GM23338 (cell line): ENCODE measurements around the gene CMPK1. TPM values are rescaled to one million over a fixed set of nuclear protein-coding genes. Genes with fewer than 3 reads are reported as not detected.

Source experiments
- ATAC-seq: fragments of 200-7000 bp; cut with Tn5 transposase; 3 replicates; pipeline ENCODE4 v1.9.1; 2020
- DNase-seq: peaks from one replicate; pipeline ENCODE4 v3.0.0-alpha.2; 2015; ENCODE audit warnings: low spot score
- H2AFZ ChIP-seq: fragments of 200-600 bp; sonication (generic); 2 replicates; pipeline ENCODE4 v1.8.0; 2016; ENCODE audit warnings: antibody characterized with exemption, mild to moderate bottlenecking, moderate library complexity
- H3F3A ChIP-seq: fragments of 200-600 bp; sonication (generic); replicated peaks from 2 replicates; pipeline ENCODE4 v1.8.0; 2017; ENCODE audit warnings: antibody characterized with exemption, mixed run types, low read depth
- H3K27ac ChIP-seq: fragments of 200-600 bp; sonication (generic); 2 replicates; pipeline ENCODE4 v1.6.1; 2016; ENCODE audit warnings: low read depth
- H3K27me3 ChIP-seq: fragments of 200-600 bp; sonication (generic); 2 replicates; pipeline ENCODE4 v1.8.0; 2016; ENCODE audit warnings: mild to moderate bottlenecking, mixed run types, moderate library complexity; ENCODE audit not compliant: insufficient read depth
- H3K36me3 ChIP-seq: fragments of 200-600 bp; sonication (generic); 2 replicates; pipeline ENCODE4 v1.8.0; 2016; ENCODE audit warnings: mild to moderate bottlenecking; ENCODE audit not compliant: insufficient read depth
- H3K4me1 ChIP-seq: fragments of 200-600 bp; sonication (generic); 2 replicates; pipeline ENCODE4 v1.8.0; 2016; ENCODE audit warnings: mild to moderate bottlenecking, moderate library complexity; ENCODE audit not compliant: insufficient read depth
- H3K4me2 ChIP-seq: fragments of 200-600 bp; sonication (generic); 2 replicates; pipeline ENCODE4 v1.7.1; 2017; ENCODE audit warnings: mixed run types
- H3K4me3 ChIP-seq: fragments of 200-600 bp; sonication (generic); 2 replicates; pipeline ENCODE4 v1.6.1; 2016; ENCODE audit warnings: mixed run types
- H3K79me2 ChIP-seq: fragments of 200-600 bp; sonication (generic); replicated peaks from 2 replicates; pipeline ENCODE4 v1.8.0; 2017; ENCODE audit warnings: mild to moderate bottlenecking; ENCODE audit not compliant: insufficient read depth
- H3K9me2 ChIP-seq: fragments of 200-600 bp; sonication (generic); 2 replicates; pipeline ENCODE4 v1.8.0; 2017; ENCODE audit not compliant: insufficient read depth
- H4K20me1 ChIP-seq: fragments of 200-600 bp; sonication (generic); replicated peaks from 2 replicates; pipeline ENCODE4 v1.8.0; 2017; ENCODE audit warnings: mild to moderate bottlenecking; ENCODE audit not compliant: insufficient read depth
- H3K27ac Mint-ChIP-seq: 2 replicates; pipeline ENCODE4 v1.8.0; 2020; ENCODE audit warnings: inconsistent platforms, mild to moderate bottlenecking, moderate library complexity, mixed read lengths
- H3K27me3 Mint-ChIP-seq: 3 replicates; pipeline ENCODE4 v1.8.0; 2022; ENCODE audit warnings: low read depth, mild to moderate bottlenecking, moderate library complexity, mixed read lengths, inconsistent platforms; ENCODE audit not compliant: insufficient read depth, poor library complexity
- H3K36me3 Mint-ChIP-seq: 3 replicates; pipeline ENCODE4 v1.8.0; 2021; ENCODE audit warnings: low read depth, mild to moderate bottlenecking, inconsistent platforms, moderate library complexity, mixed read lengths
- H3K4me1 Mint-ChIP-seq: 3 replicates; pipeline ENCODE4 v1.8.0; 2020; ENCODE audit warnings: mild to moderate bottlenecking, inconsistent platforms, mixed read lengths
- H3K4me3 Mint-ChIP-seq: 3 replicates; pipeline ENCODE4 v1.8.0; 2021; ENCODE audit warnings: moderate library complexity, mild to moderate bottlenecking, inconsistent platforms, mixed read lengths
- H3K9me3 Mint-ChIP-seq: 3 replicates; pipeline ENCODE4 v1.8.0; 2020; ENCODE audit warnings: moderate library complexity, mild to moderate bottlenecking, inconsistent platforms, mixed read lengths
- CREB1 ChIP-seq: fragments of 250-450 bp; sonication (Bioruptor Pico); IDR thresholded peaks from 2 replicates; pipeline ENCODE4 v1.5.0; 2020; ENCODE audit warnings: low read depth, mild to moderate bottlenecking, moderate library complexity
- CTCF ChIP-seq, 2 experiments: fragments of 200-600 bp in 1 of 2; sonication (generic) in 1 of 2; conservative IDR thresholded peaks; 2 replicates each; pipeline versions ENCODE4 v1.5.1 to v1.6.1; 2016 to 2017; ENCODE audit warnings: antibody characterized with exemption in 2 of 2, low read depth in 2 of 2, mild to moderate bottlenecking in 2 of 2, moderate library complexity in 1 of 2
- ETS1 ChIP-seq: IDR thresholded peaks from 2 replicates; pipeline ENCODE4 v1.6.1; 2016; ENCODE audit warnings: antibody characterized with exemption
- EZH2 ChIP-seq: fragments of 200-600 bp; sonication (generic); IDR thresholded peaks from one replicate; pipeline ENCODE4 v1.8.0; 2017; ENCODE audit warnings: antibody characterized with exemption, mild to moderate bottlenecking, low read depth; ENCODE audit not compliant: unreplicated experiment
- EZH2phosphoT487 ChIP-seq: fragments of 200-600 bp; sonication (generic); IDR thresholded peaks from one replicate; pipeline ENCODE4 v1.8.1; 2018; ENCODE audit warnings: antibody characterized with exemption; ENCODE audit not compliant: unreplicated experiment
- JUNB ChIP-seq: IDR thresholded peaks from one replicate; pipeline ENCODE4 v1.6.1; 2016; ENCODE audit warnings: antibody characterized with exemption; ENCODE audit not compliant: unreplicated experiment
- NANOG ChIP-seq: IDR thresholded peaks from 2 replicates; pipeline ENCODE4 v1.6.1; 2016; ENCODE audit warnings: antibody characterized with exemption, borderline replicate concordance
- POLR2AphosphoS5 ChIP-seq: IDR thresholded peaks from 2 replicates; pipeline ENCODE4 v1.6.1; 2016; ENCODE audit warnings: antibody characterized with exemption, low read depth
- REST ChIP-seq: IDR thresholded peaks from one replicate; pipeline ENCODE4 v1.6.1; 2018; ENCODE audit warnings: antibody characterized with exemption; ENCODE audit not compliant: unreplicated experiment
- STAT1 ChIP-seq: IDR thresholded peaks from one replicate; pipeline ENCODE4 v1.6.1; 2016; ENCODE audit warnings: antibody characterized with exemption; ENCODE audit not compliant: unreplicated experiment
- ZNF114 ChIP-seq: fragments of 250-450 bp; sonication (Bioruptor Pico); IDR thresholded peaks from 2 replicates; pipeline ENCODE4 v1.5.0; 2020; ENCODE audit warnings: mild to moderate bottlenecking, moderate library complexity
- ZNF331 ChIP-seq: fragments of 250-450 bp; sonication (Bioruptor Pico); IDR thresholded peaks from 2 replicates; pipeline ENCODE4 v1.5.0; 2020; ENCODE audit warnings: low read depth, mild to moderate bottlenecking, moderate library complexity
- ZNF462 ChIP-seq: fragments of 250-450 bp; sonication (Bioruptor Pico); IDR thresholded peaks from 2 replicates; pipeline ENCODE4 v1.5.0; 2020; ENCODE audit warnings: mild to moderate bottlenecking, moderate library complexity
- polyA plus RNA-seq: library from polyadenylated mRNA; unstranded; fragments of >200 nt; fragmentation: Nextera tagmentation; extraction: Ambion mirVana; gene quantifications from 2 replicates; pipeline ENCODE4 v1.2.1, GENCODE V29; 2016
- total RNA-seq: library from RNA; depleted of rRNA; stranded (reverse); fragments of >200 nt; shearing (Covaris generic); gene quantifications from 2 replicates; pipeline ENCODE4 v1.2.3, GENCODE V29; 2014

CMPK1 gene
- total and polyA plus RNA-seq, 2 experiments from 2014 or later = 22.8 to 28.6 TPM

GRCh38 chr1:47371016-47371517 is 37.5 kb downstream of the CMPK1 start:
- no peaks in the 10 kb centered on the region for H3K4me1 Mint-ChIP-seq
- Histone ChIP-seq H3K9me2 (no peaks in the 10 kb centered on the region), H3K27me3 (no peaks in the 10 kb centered on the region), H3K4me2 (no peak overlapping the region), H3F3A (no peaks in the 10 kb centered on the region), H3K4me3 (no peak overlapping the region), H3K79me2 (no peaks in the 10 kb centered on the region), H3K4me1 (no peaks in the 10 kb centered on the region), H3K27ac (no peak overlapping the region), H3K36me3 (peaks cover 10% of the 10 kb centered on the region), H4K20me1 (no peaks in the 10 kb centered on the region), H2AFZ (no peak overlapping the region)
- DNase-seq = no peak
- H3K36me3 Mint-ChIP-seq = peaks cover 17% of the 10 kb centered on the region; the same call in 2 of the 3 replicates
- no peaks in the 10 kb centered on the region for H3K27me3 Mint-ChIP-seq
- H3K4me3 Mint-ChIP-seq = no peak overlapping the region
- TF ChIP-seq ETS1 (no peak), CREB1 (CRISPR knock-in tag) (no peak), EZH2 (no peak), REST (no peak), ZNF331 (CRISPR knock-in tag) (no peak), POLR2AphosphoS5 (no peak), STAT1 (no peak), NANOG (no peak), CTCF (conservative IDR thresholded peaks at IDR 0.05; ENCODE audit: low read depth in 2 of 2) (no peak), EZH2phosphoT487 (no peak), JUNB (no peak), ZNF462 (CRISPR knock-in tag) (no peak), ZNF114 (CRISPR knock-in tag) (no peak)
- ATAC-seq = no peak
- H3K27ac Mint-ChIP-seq = no peak overlapping the region
- H3K9me3 Mint-ChIP-seq = no peaks in the 10 kb centered on the region
